ENCODE data around the gene CYYR1.

Gene CYYR1

GRCh38 chr21:26540651-26541050, 32.4 kb downstream of the CYYR1 start:
- no peak overlapping the region for H3K4me3 ChIP-seq (replicated peaks; ENCODE audit: low read depth, low read length)
- DNase-seq (ENCODE audit: extremely low read depth, low read depth), result no peak
- no peak for TF ChIP-seq CTCF (IDR thresholded peaks at IDR 0.05; ENCODE audit: low read depth, low read length, missing control alignments)

- no peak for TF ChIP-seq CTCF (IDR thresholded peaks at IDR 0.05; ENCODE audit: low read depth, low read length, missing control alignments)
- no peak for DNase-seq (ENCODE audit: extremely low read depth, low read depth)
Measured at GRCh38 chr21:26539566-26539965, 33.5 kb downstream of the CYYR1 start.

GRCh38 chr21:26534517-26534916, 38.6 kb downstream of the CYYR1 start:
- TF ChIP-seq CTCF (IDR thresholded peaks at IDR 0.05; ENCODE audit: low read depth, low read length, missing control alignments), result no peak

More at GRCh38 chr21:26539566-26539965, 33.5 kb downstream of the CYYR1 start:
- no peak overlapping the region for H3K4me3 ChIP-seq (replicated peaks; ENCODE audit: low read depth, low read length)

GRCh38 chr21:26532208-26532607, 40.9 kb downstream of the CYYR1 start:
- no peak for DNase-seq (ENCODE audit: extremely low read depth, low read depth)
- TF ChIP-seq CTCF (IDR thresholded peaks at IDR 0.05; ENCODE audit: low read depth, low read length, missing control alignments), result no peak
- no peak overlapping the region for H3K4me3 ChIP-seq (replicated peaks; ENCODE audit: low read depth, low read length)

More at GRCh38 chr21:26534517-26534916, 38.6 kb downstream of the CYYR1 start:
- DNase-seq (ENCODE audit: extremely low read depth, low read depth), result no peak
- H3K4me3 ChIP-seq (replicated peaks; ENCODE audit: low read depth, low read length), result no peak overlapping the region

GRCh38 chr21:26529526-26529925, 43.6 kb downstream of the CYYR1 start:
- no peak overlapping the region for H3K4me3 ChIP-seq (replicated peaks; ENCODE audit: low read depth, low read length)
- TF ChIP-seq CTCF (IDR thresholded peaks at IDR 0.05; ENCODE audit: low read depth, low read length, missing control alignments), result no peak
- no peak for DNase-seq (ENCODE audit: extremely low read depth, low read depth)

GRCh38 chr21:26528882-26529281, 44.2 kb downstream of the CYYR1 start:
- H3K4me3 ChIP-seq (replicated peaks; ENCODE audit: low read depth, low read length), result no peak overlapping the region

More at GRCh38 chr21:26528882-26529281, 44.2 kb downstream of the CYYR1 start:
- no peak for DNase-seq (ENCODE audit: extremely low read depth, low read depth)
- TF ChIP-seq CTCF (IDR thresholded peaks at IDR 0.05; ENCODE audit: low read depth, low read length, missing control alignments), result no peak
